DMS79 treated with DMSO at 0.1 percent for 48 hours (cell line): ENCODE measurements around the gene HOMER3.

Source experiments
- DNase-seq: peaks from one replicate; lab custom pipeline; 2025; lab: John Stamatoyannopoulos, UW

HOMER3 gene

DNA sequence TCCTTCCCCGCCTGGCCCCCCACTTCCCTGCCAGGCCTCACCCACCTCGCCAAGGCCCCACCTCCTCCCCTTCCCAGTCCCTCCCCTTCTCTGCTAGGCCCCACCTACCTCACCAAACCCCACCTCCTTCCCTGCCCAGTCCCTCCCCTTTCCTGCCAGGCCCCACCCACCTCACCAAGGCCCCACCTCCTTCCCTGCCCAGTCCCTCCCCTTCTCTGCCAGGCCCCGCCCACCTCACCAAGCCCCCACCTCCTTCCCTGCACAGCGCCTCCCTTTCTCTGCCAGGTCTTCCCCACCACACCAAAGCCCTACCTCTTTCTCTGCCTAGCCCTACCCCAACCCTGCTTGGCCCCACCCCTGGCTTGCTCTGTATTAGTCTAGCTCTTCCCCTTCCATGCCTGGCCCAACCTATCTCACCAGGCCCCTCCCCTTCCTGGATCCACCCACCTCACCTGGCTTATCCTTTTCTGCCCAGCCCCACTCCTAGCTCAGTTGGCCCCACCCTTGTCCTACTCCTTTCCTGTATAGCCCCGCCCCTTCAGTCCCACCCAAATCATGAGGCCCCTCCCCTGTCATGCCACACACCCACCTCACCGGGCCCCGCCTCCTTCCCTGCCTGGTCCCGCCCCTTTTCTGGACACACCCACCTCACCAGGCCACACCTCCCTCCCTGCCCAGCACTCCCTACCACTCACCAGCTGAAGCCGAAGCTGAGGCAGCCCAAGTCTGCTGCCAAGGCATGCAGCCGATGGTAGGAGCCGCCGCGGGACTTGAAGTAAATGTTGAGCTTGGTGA, 61.2 kb downstream of the HOMER3 start:
- no peak for DNase-seq
